Keratinocyte (primary cell): ENCODE measurements around the gene ADAMTS17.

ENCODE experiments used
- EZH2 ChIP-seq: IDR thresholded peaks from one replicate; pipeline ENCODE4 v1.6.1; 2012; ENCODE audit warnings: inconsistent platforms, mild to moderate bottlenecking, low read length, moderate library complexity
- TF ChIP-seq, protein P1 (sequence below), 3 experiments: IDR thresholded peaks in 1 of 3; conservative IDR thresholded peaks in 1 of 3; optimal IDR thresholded peaks in 1 of 3; 2 replicates in 2 of 3; 3 replicates in 1 of 3; pipeline versions ENCODE3 to v1.5.1; 2011; ENCODE audit warnings: low read length in 3 of 3, mild to moderate bottlenecking in 3 of 3, moderate library complexity in 2 of 3, control low read depth in 1 of 3, inconsistent platforms in 1 of 3; ENCODE audit not compliant: insufficient read depth in 2 of 3; ENCODE audit errors: extremely low read depth in 1 of 3

DNA sequence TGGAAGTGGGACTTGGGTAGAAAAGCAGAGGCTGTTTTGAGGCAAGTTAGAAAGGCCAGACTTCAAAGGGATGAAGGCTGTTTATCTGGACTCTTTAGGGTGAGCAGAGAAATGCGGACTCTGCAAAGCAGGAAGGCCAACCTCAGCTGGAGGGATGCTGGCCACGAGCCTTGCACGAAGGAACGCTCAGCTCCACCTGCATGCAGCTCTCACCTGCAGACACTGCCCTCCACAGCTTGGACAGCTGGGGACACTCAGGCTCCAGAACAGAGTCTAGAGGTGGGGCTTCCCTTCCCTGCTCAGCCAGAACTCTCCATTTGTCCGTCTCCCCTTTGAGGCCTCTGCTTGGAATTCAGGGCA, 229.7 kb downstream of the ADAMTS17 start:
- no peak for TF ChIP-seq EZH2
- TF ChIP-seq, protein P1, sequence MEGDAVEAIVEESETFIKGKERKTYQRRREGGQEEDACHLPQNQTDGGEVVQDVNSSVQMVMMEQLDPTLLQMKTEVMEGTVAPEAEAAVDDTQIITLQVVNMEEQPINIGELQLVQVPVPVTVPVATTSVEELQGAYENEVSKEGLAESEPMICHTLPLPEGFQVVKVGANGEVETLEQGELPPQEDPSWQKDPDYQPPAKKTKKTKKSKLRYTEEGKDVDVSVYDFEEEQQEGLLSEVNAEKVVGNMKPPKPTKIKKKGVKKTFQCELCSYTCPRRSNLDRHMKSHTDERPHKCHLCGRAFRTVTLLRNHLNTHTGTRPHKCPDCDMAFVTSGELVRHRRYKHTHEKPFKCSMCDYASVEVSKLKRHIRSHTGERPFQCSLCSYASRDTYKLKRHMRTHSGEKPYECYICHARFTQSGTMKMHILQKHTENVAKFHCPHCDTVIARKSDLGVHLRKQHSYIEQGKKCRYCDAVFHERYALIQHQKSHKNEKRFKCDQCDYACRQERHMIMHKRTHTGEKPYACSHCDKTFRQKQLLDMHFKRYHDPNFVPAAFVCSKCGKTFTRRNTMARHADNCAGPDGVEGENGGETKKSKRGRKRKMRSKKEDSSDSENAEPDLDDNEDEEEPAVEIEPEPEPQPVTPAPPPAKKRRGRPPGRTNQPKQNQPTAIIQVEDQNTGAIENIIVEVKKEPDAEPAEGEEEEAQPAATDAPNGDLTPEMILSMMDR (optimal IDR thresholded peaks at IDR 0.05 in 1 of 3, IDR thresholded peaks at IDR 0.05 in 1 of 3, conservative IDR thresholded peaks at IDR 0.05 in 1 of 3; ENCODE audit: extremely low read depth in 1 of 3, insufficient read depth in 2 of 3, low read length in 3 of 3): no peak
